Thoracic aorta (tissue), 2 donors: ENCODE data around the gene WNT6. TPM values are rescaled to one million over a fixed set of nuclear protein-coding genes. Genes with fewer than 3 reads are reported as not detected.
A peak's percentile ranks its signal among the peaks of the same experiment; 100 is the strongest.

Source experiments
- ATAC-seq: fragments of 150-250 bp; one replicate; pipeline ENCODE4 v1.8.0; 2017; ENCODE audit warnings: low read depth; ENCODE audit not compliant: insufficient number of reproducible peaks, low FRiP score
- DNase-seq: peaks from one replicate; pipeline ENCODE4 v3.0.0-alpha.2; 2020; ENCODE audit warnings: low spot score
- H3K27ac ChIP-seq, 2 donors: fragments of 200-600 bp; sonication (generic); 1 replicate in 1 of 2; 2 replicates in 1 of 2; pipeline ENCODE4 v1.5.1; 2016; ENCODE audit warnings: mild to moderate bottlenecking in 2 of 2, moderate library complexity in 2 of 2
- H3K27me3 ChIP-seq: fragments of 200-600 bp; sonication (generic); replicated peaks from 2 replicates; pipeline ENCODE4 v1.6.0; 2016; ENCODE audit warnings: mild to moderate bottlenecking; ENCODE audit not compliant: insufficient read depth
- H3K36me3 ChIP-seq: fragments of 200-600 bp; sonication (generic); one replicate; pipeline ENCODE4 v1.5.1; 2016
- H3K4me1 ChIP-seq, 2 donors: fragments of 200-600 bp; sonication (generic); 1 replicate in 1 of 2; 2 replicates in 1 of 2; pipeline versions ENCODE4 v1.5.1 to v1.6.0; 2016; ENCODE audit warnings: low read depth in 2 of 2, mild to moderate bottlenecking in 1 of 2; ENCODE audit not compliant: control insufficient read depth in 1 of 2
- H3K4me3 ChIP-seq: fragments of 200-600 bp; sonication (generic); 2 replicates; pipeline ENCODE4 v1.5.1; 2016; ENCODE audit warnings: mild to moderate bottlenecking
- H3K9me3 ChIP-seq: fragments of 200-600 bp; sonication (generic); 2 replicates; pipeline ENCODE4 v1.5.1; 2016
- CTCF ChIP-seq: fragments of 200-600 bp; sonication (generic); IDR thresholded peaks from one replicate; pipeline ENCODE4 v1.5.1; 2019; ENCODE audit warnings: antibody characterized with exemption
- total RNA-seq, 2 donors: library from RNA; depleted of rRNA; stranded (reverse); fragments of >200 nt; gene quantifications; one replicate each; pipeline versions ENCODE4 v1.1.0 to v1.2.3, GENCODE V29; 2016

The WNT6 gene
- total RNA-seq, 2 donors from 2014 or later, result 0.27 to 2.5 TPM

DNA sequence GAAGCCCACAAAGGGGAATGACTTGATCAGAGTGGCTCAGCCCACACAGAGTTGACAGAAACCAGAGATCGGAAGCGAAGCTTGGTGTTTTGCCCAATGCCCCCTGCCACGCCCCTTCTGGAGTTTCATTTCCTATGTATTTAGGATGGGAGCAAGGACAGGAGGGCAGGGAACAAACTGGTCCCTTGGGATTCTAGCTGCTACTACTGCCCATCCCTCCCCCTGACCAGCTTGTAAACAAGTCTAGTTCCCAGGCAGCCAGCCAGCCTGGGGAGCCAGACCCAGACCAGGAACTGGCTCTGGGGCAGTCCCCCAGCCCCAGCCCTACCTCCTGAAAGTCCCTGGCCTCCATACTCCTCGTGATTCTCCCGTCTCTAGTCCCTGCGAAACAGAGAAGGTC is 8.3 kb downstream of the WNT6 start:
- no peak for DNase-seq
- no peak for TF ChIP-seq CTCF
- no peaks in the 10 kb centered on the region for H3K36me3 ChIP-seq
- peaks cover 7 to 14% of the 10 kb centered on the region in 2 donors for H3K4me1 ChIP-seq
- H3K9me3 ChIP-seq, result no peaks in the 10 kb centered on the region
- peaks cover 9% of the 10 kb centered on the region for H3K27me3 ChIP-seq
- no peak for ATAC-seq
- H3K27ac ChIP-seq, result no peak overlapping the region
- H3K4me3 ChIP-seq, result no peak overlapping the region

- Histone ChIP-seq H3K27ac (no peak overlapping the region), H3K27me3 (peaks cover 13% of the 10 kb centered on the region), H3K4me3 (no peak overlapping the region), H3K4me1 (peaks cover 11 to 22% of the 10 kb centered on the region in 2 donors), H3K36me3 (no peaks in the 10 kb centered on the region), H3K9me3 (no peaks in the 10 kb centered on the region)
- DNase-seq (no peak), ATAC-seq (no peak)
- no peak for TF ChIP-seq CTCF
These were observed 9.5 kb downstream of the WNT6 start for GRCh38 chr2:218869064-218869463.

DNA sequence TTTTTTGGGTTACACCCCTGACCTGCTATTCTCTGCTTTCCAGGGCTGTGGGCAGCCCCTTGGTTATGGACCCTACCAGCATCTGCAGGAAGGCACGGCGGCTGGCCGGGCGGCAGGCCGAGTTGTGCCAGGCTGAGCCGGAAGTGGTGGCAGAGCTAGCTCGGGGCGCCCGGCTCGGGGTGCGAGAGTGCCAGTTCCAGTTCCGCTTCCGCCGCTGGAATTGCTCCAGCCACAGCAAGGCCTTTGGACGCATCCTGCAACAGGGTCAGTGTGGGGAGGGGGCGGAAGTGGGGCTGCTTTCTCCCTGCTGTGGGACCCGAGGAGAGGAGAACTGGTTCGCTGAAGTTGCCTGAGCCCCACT is 11.4 kb downstream of the WNT6 start:
- ATAC-seq (no peak), DNase-seq (no peak)
- TF ChIP-seq CTCF, result no peak
- H3K36me3 ChIP-seq, result no peaks in the 10 kb centered on the region
- no peak overlapping the region for H3K27ac ChIP-seq
- H3K9me3 ChIP-seq, result no peaks in the 10 kb centered on the region
- H3K4me3 ChIP-seq, result peak overlapping the region; percentile 67
- H3K4me1 ChIP-seq, result peaks cover 11 to 22% of the 10 kb centered on the region in 2 donors
- peaks cover 21% of the 10 kb centered on the region for H3K27me3 ChIP-seq

- DNase-seq (no peak), ATAC-seq (no peak)
- H3K4me1 ChIP-seq, result peaks cover 11 to 22% of the 10 kb centered on the region in 2 donors
- no peaks in the 10 kb centered on the region for H3K9me3 ChIP-seq
- H3K4me3 ChIP-seq, result peak overlapping the region; percentile 67
- peaks cover 23% of the 10 kb centered on the region for H3K27me3 ChIP-seq
- no peak overlapping the region for H3K27ac ChIP-seq
- H3K36me3 ChIP-seq, result no peaks in the 10 kb centered on the region
- no peak for TF ChIP-seq CTCF
These were observed 12.0 kb downstream of the WNT6 start for GRCh38 chr2:218871345-218872302.

- peaks cover 11 to 22% of the 10 kb centered on the region in 2 donors for H3K4me1 ChIP-seq
- H3K36me3 ChIP-seq, result no peaks in the 10 kb centered on the region
- DNase-seq, result no peak
- no peak overlapping the region for H3K4me3 ChIP-seq
- no peaks in the 10 kb centered on the region for H3K9me3 ChIP-seq
- H3K27me3 ChIP-seq, result peaks cover 23% of the 10 kb centered on the region
- no peak for ATAC-seq
- no peak for TF ChIP-seq CTCF
- H3K27ac ChIP-seq, result no peak overlapping the region
These were observed 13.2 kb downstream of the WNT6 start for GRCh38 chr2:218872645-218873358.
